Measurements from ENCODE around the gene PKD2. TPM values are rescaled to one million over a fixed set of nuclear protein-coding genes. Genes with fewer than 3 reads are reported as not detected.

Gene PKD2
- total RNA-seq, 1 experiment from 2014 or later, result 43.2 TPM

- H3K4me1 ChIP-seq (replicated peaks), result peaks cover 10% of the 10 kb centered on the region
- peaks cover 95% of the 10 kb centered on the region for H3K36me3 ChIP-seq
- H3K27ac ChIP-seq, result no peak overlapping the region
- H3K4me3 ChIP-seq, result no peak overlapping the region
- DNase-seq (ENCODE audit: low read depth in 1 of 2, low spot score in 2 of 2), result no peak
- H3K9me3 ChIP-seq (replicated peaks), result no peaks in the 10 kb centered on the region
- H3K27me3 ChIP-seq (replicated peaks), result no peaks in the 10 kb centered on the region
These were observed 36.3 kb downstream of the PKD2 start for GRCh38 chr4:88043586-88044340.

GRCh38 chr4:88045021-88045420 is 37.6 kb downstream of the PKD2 start:
- H3K36me3 ChIP-seq, result peaks cover 88% of the 10 kb centered on the region
- H3K27me3 ChIP-seq (replicated peaks), result no peaks in the 10 kb centered on the region
- no peak overlapping the region for H3K4me3 ChIP-seq
- no peak for DNase-seq (ENCODE audit: low read depth in 1 of 2, low spot score in 2 of 2)
- H3K9me3 ChIP-seq (replicated peaks), result no peaks in the 10 kb centered on the region
- H3K4me1 ChIP-seq (replicated peaks), result peaks cover 10% of the 10 kb centered on the region
- H3K27ac ChIP-seq, result no peak overlapping the region

GRCh38 chr4:88054229-88054628 is 46.8 kb downstream of the PKD2 start:
- H3K4me1 ChIP-seq (replicated peaks), result no peaks in the 10 kb centered on the region
- H3K27me3 ChIP-seq (replicated peaks), result no peaks in the 10 kb centered on the region
- no peak overlapping the region for H3K4me3 ChIP-seq
- peaks cover 48% of the 10 kb centered on the region for H3K36me3 ChIP-seq
- H3K27ac ChIP-seq, result no peak overlapping the region
- H3K9me3 ChIP-seq (replicated peaks), result no peaks in the 10 kb centered on the region
- DNase-seq (ENCODE audit: low read depth in 1 of 2, low spot score in 2 of 2), result no peak

DNA sequence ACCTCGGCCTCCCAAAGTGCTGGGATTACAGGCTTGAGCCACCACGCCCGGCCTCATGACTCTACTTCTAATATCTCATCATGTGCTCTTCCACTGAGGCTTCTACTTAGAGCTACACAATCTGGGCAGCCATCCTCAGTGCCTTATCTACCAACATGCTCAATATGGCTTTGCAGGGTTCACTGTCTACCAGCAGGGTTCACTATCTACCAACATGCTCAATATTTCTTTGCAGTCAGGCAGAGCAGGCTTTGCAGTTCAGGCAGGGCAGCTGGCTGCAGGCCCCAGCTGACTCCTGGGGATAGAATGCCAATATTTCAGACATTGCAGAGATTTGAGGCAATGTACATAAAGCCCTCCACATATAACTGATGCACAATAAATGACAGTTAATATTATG is 47.5 kb downstream of the PKD2 start:
- no peak overlapping the region for H3K27ac ChIP-seq
- DNase-seq (ENCODE audit: low read depth in 1 of 2, low spot score in 2 of 2), result no peak
- H3K4me1 ChIP-seq (replicated peaks), result no peaks in the 10 kb centered on the region
- H3K27me3 ChIP-seq (replicated peaks), result no peaks in the 10 kb centered on the region
- H3K4me3 ChIP-seq, result no peak overlapping the region
- H3K36me3 ChIP-seq, result peaks cover 50% of the 10 kb centered on the region
- H3K9me3 ChIP-seq (replicated peaks), result no peaks in the 10 kb centered on the region

DNA sequence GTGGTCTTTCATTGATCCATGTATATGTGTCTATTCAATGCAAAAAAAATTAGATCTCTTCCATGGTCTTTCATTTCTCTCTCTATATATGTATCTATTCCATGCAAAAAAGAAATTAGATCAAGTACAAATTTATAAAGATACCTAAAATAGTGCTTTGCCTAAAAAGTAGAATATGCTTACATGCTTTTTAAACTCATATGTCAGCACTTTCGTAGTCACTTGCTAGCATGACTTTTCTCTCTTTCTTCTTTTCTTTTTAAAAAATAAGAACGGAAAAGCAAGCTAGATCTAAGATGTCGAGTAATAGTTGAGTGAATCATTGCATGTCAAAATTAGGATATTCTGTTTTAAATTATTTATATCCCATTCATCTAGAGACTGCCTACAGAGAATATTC is 50.9 kb downstream of the PKD2 start:
- no peaks in the 10 kb centered on the region for H3K27me3 ChIP-seq (replicated peaks)
- no peak for DNase-seq (ENCODE audit: low read depth in 1 of 2, low spot score in 2 of 2)
- H3K36me3 ChIP-seq, result peaks cover 37% of the 10 kb centered on the region
- H3K27ac ChIP-seq, result no peak overlapping the region
- no peaks in the 10 kb centered on the region for H3K9me3 ChIP-seq (replicated peaks)
- no peak overlapping the region for H3K4me3 ChIP-seq
- H3K4me1 ChIP-seq (replicated peaks), result no peaks in the 10 kb centered on the region

DNA sequence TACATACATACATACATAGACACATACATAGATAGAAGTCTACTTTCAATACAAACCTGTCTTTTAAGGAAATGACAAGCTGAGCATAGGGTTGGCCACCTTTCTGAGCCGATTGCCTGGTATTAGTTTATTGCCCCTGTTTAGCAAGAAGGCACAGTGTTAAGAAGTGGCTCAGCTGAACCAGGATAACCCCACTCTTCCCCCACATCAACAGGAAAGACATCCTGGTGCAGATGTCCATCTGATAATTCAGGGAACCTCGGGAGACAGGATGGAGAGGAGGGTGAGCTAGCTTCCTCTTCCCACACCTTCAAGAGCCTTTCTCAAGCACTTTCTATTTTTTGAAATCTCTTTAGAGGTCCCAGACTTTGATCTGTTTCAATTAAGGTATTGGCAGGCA is 52.3 kb downstream of the PKD2 start:
- Histone ChIP-seq H3K27ac (no peak overlapping the region), H3K4me1 (replicated peaks) (no peaks in the 10 kb centered on the region), H3K27me3 (replicated peaks) (no peaks in the 10 kb centered on the region), H3K36me3 (peaks cover 49% of the 10 kb centered on the region), H3K9me3 (replicated peaks) (no peaks in the 10 kb centered on the region), H3K4me3 (no peak overlapping the region)
- no peak for DNase-seq (ENCODE audit: low read depth in 1 of 2, low spot score in 2 of 2)

DNA sequence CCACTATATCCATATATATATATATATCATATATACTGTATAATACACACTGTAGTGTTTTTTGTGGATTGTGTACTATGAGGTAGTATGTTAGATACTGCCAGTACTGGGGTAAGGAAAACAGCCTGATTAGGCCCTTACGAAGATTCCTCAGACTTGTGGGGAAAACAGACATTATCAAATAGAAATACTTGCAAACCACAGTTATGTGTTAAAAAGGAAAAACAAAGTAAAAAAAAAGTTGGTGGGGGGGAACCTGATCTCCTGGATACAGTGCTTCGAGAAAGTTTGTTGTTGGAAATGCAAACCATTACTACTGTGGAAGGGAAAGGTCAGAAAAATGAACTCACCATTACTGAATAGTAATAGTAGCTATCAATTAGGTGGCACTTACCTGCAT is 53.0 kb downstream of the PKD2 start:
- no peak overlapping the region for H3K4me3 ChIP-seq
- H3K4me1 ChIP-seq (replicated peaks), result no peaks in the 10 kb centered on the region
- no peak overlapping the region for H3K27ac ChIP-seq
- H3K9me3 ChIP-seq (replicated peaks), result no peaks in the 10 kb centered on the region
- peaks cover 55% of the 10 kb centered on the region for H3K36me3 ChIP-seq
- H3K27me3 ChIP-seq (replicated peaks), result no peaks in the 10 kb centered on the region
- no peak for DNase-seq (ENCODE audit: low read depth in 1 of 2, low spot score in 2 of 2)

DNA sequence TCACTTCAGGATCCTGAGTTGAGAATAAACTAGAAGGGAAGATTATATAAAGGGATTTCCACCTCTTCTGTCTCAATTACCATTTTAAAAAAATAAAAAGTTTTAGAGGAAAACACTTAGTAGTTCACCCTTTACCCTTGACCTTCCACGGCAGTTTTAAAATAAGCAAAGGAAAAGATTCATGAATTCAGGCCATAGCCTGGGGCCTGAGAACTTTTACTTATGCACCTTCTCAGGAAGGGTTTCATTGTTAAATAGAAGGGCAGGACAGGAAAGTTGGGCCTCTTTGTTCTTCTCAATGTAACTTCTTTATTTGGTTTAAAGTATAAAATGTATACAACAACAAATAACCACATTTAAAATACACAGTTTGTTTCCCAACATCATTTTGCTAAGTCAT is 54.9 kb downstream of the PKD2 start:
- peaks cover 58% of the 10 kb centered on the region for H3K36me3 ChIP-seq
- no peaks in the 10 kb centered on the region for H3K9me3 ChIP-seq (replicated peaks)
- no peak overlapping the region for H3K4me3 ChIP-seq

DNA sequence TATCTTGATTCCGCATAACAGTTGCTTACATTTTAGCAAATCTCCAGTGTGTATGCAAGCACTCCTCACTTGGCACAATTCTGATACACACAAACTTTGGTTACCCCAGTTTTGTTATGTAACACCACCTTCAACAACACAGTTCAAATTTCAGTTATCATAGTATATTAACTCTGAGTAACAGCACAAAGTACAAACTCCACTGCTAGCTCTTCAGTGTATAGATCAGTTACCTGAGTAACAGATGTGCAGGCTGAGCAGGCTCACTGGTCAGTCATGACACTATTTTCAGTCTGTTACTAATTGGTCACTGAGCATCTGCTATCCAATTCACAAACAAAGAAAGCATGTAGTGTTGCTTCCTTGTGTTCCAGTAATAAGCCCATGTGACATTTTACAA is 55.4 kb downstream of the PKD2 start:
- Histone ChIP-seq H3K4me3 (no peak overlapping the region), H3K4me1 (replicated peaks) (no peaks in the 10 kb centered on the region), H3K9me3 (replicated peaks) (no peaks in the 10 kb centered on the region), H3K36me3 (peaks cover 62% of the 10 kb centered on the region), H3K27me3 (replicated peaks) (no peaks in the 10 kb centered on the region), H3K27ac (no peak overlapping the region)
- no peak for DNase-seq (ENCODE audit: low read depth in 1 of 2, low spot score in 2 of 2)

More for the DNA sequence above, 54.9 kb downstream of the PKD2 start:
- no peak overlapping the region for H3K27ac ChIP-seq
- no peaks in the 10 kb centered on the region for H3K27me3 ChIP-seq (replicated peaks)
- H3K4me1 ChIP-seq (replicated peaks), result no peaks in the 10 kb centered on the region
- no peak for DNase-seq (ENCODE audit: low read depth in 1 of 2, low spot score in 2 of 2)

GRCh38 chr4:88063634-88064296 is 56.3 kb downstream of the PKD2 start:
- H3K36me3 ChIP-seq, result peaks cover 68% of the 10 kb centered on the region
- H3K4me1 ChIP-seq (replicated peaks), result no peaks in the 10 kb centered on the region
- no peaks in the 10 kb centered on the region for H3K9me3 ChIP-seq (replicated peaks)
- no peak overlapping the region for H3K4me3 ChIP-seq
- no peak overlapping the region for H3K27ac ChIP-seq
- H3K27me3 ChIP-seq (replicated peaks), result no peaks in the 10 kb centered on the region
- DNase-seq (ENCODE audit: low read depth in 1 of 2, low spot score in 2 of 2), result no peak

DNA sequence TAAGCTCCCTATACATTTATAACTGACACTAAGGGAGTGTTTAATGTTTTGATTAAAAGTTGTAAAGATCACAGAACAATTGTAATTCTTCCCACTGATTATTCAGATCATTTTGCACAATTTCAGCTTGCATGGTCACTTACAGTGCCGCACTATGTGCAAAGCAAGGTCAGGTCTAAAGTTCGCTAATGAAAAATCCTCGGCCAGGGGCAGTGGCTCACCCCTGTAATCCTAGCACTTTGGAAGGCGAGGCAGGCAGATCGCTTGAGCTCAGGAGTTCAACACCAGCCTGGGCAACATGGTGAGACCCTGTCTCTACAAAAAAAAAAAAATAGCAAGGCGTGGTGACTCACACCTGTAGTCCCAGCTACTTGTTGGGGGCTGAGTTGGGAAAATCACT is 57.0 kb downstream of the PKD2 start:
- H3K9me3 ChIP-seq (replicated peaks), result no peaks in the 10 kb centered on the region
- no peak overlapping the region for H3K4me3 ChIP-seq
- no peaks in the 10 kb centered on the region for H3K27me3 ChIP-seq (replicated peaks)
- H3K36me3 ChIP-seq, result peaks cover 73% of the 10 kb centered on the region
- DNase-seq (ENCODE audit: low read depth in 1 of 2, low spot score in 2 of 2), result no peak
- H3K4me1 ChIP-seq (replicated peaks), result no peaks in the 10 kb centered on the region
- no peak overlapping the region for H3K27ac ChIP-seq

GRCh38 chr4:88070031-88070430 is 62.6 kb downstream of the PKD2 start:
- DNase-seq (ENCODE audit: low read depth in 1 of 2, low spot score in 2 of 2), result peak in 1 of 2 experiments; percentile 6
- H3K36me3 ChIP-seq, result peaks cover 91% of the 10 kb centered on the region
- H3K4me3 ChIP-seq, result no peak overlapping the region
- no peaks in the 10 kb centered on the region for H3K9me3 ChIP-seq (replicated peaks)
- H3K27ac ChIP-seq, result no peak overlapping the region
- peaks cover 3% of the 10 kb centered on the region; the same call in 1 of the 2 replicates for H3K4me1 ChIP-seq (replicated peaks)
- no peaks in the 10 kb centered on the region for H3K27me3 ChIP-seq (replicated peaks)

DNA sequence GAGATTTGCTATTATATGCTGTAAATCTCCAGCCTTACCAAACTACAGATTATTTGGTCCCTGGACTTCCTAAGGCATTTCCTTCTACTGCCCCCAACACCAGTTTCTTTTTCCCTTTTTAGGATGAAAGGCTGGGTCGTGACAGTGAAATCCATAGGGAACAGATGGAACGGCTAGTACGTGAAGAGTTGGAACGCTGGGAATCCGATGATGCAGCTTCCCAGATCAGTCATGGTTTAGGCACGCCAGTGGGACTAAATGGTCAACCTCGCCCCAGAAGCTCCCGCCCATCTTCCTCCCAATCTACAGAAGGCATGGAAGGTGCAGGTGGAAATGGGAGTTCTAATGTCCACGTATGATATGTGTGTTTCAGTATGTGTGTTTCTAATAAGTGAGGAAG is 67.9 kb downstream of the PKD2 start:
- Histone ChIP-seq H3K36me3 (peaks cover 68% of the 10 kb centered on the region), H3K4me3 (no peak overlapping the region), H3K27ac (no peak overlapping the region), H3K4me1 (replicated peaks) (no peaks in the 10 kb centered on the region), H3K27me3 (replicated peaks) (no peaks in the 10 kb centered on the region), H3K9me3 (replicated peaks) (no peaks in the 10 kb centered on the region)
- no peak for DNase-seq (ENCODE audit: low read depth in 1 of 2, low spot score in 2 of 2)

DNA sequence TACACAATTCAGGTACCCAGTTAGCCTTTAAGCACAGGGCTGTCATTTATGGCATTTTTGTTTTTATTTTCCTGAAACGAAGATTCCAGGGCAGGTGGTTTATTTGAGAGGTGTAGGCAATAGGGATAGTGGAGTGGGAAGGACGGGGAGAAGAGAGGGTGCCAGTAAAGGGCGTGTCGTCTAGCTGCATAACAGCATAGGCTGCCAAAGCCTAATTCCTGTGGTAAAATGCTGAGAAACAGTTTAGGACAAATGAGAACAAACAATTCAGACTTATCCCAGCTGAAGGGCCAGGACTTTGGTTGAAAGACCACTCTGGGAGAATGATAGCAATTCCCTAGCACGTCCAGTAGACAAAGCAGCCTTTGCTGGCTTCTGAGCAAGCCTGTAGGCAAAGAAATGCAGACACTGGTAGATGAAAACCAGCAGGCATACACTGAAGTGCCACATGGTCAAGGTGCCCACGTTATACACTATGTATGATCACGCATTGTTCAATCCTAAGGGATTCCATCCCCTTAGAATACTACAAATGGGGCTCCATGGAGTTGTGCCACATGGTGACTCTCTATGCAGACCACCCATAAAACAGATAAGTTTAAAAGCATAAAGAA is 70.6 kb downstream of the PKD2 start:
- no peak overlapping the region for H3K27ac ChIP-seq
- no peak for DNase-seq (ENCODE audit: low read depth in 1 of 2, low spot score in 2 of 2)

More for the DNA sequence above, 70.6 kb downstream of the PKD2 start:
- Histone ChIP-seq H3K9me3 (replicated peaks) (no peaks in the 10 kb centered on the region), H3K27me3 (replicated peaks) (no peaks in the 10 kb centered on the region), H3K36me3 (peaks cover 46% of the 10 kb centered on the region), H3K4me1 (replicated peaks) (no peaks in the 10 kb centered on the region), H3K4me3 (no peak overlapping the region)

Data from SJSA1 (cell line).